Esophagus mucosa (tissue), 1 donor: ENCODE data around the gene KYNU. TPM values are rescaled to one million over a fixed set of nuclear protein-coding genes. Genes with fewer than 3 reads are reported as not detected.

Experiments used
- ATAC-seq: fragments of 200-7000 bp; cut with Tn5 transposase; one replicate; pipeline ENCODE4 v1.9.1; 2020
- total RNA-seq: library from RNA; stranded (reverse); gene quantifications from one replicate; pipeline ENCODE4 v1.2.4, GENCODE V29; 2023
- donor health status: DM: yes; HTN: yes; CAD: no.

The KYNU gene
- total RNA-seq, 1 donor from 2014 or later: 33.6 TPM

GRCh38 chr2:142967060-142967459 lies 89.6 kb downstream of the KYNU start:
- no peak for ATAC-seq

GRCh38 chr2:142973160-142973821 lies 95.8 kb downstream of the KYNU start:
- ATAC-seq: peak; percentile 12

GRCh38 chr2:142973822-142974207 lies 96.4 kb downstream of the KYNU start:
- ATAC-seq: peak; percentile 79

- peak; percentile 72 for ATAC-seq
These were observed 97.0 kb downstream of the KYNU start for GRCh38 chr2:142974288-142975024.

- no peak for ATAC-seq
These were observed 97.8 kb downstream of the KYNU start for GRCh38 chr2:142975239-142975638.

GRCh38 chr2:142980246-142981068 lies 103.0 kb downstream of the KYNU start:
- ATAC-seq: peak; percentile 71

GRCh38 chr2:142981069-142981378 lies 103.6 kb downstream of the KYNU start:
- no peak for ATAC-seq

- no peak for ATAC-seq
These were observed 104.3 kb downstream of the KYNU start for GRCh38 chr2:142981756-142982155.

GRCh38 chr2:142983174-142983573 lies 105.7 kb downstream of the KYNU start:
- ATAC-seq: no peak

GRCh38 chr2:142984657-142985056 lies 107.2 kb downstream of the KYNU start:
- ATAC-seq: no peak

- ATAC-seq: no peak
These were observed 109.6 kb downstream of the KYNU start for GRCh38 chr2:142987044-142987443.

GRCh38 chr2:142989273-142990204 lies 112.1 kb downstream of the KYNU start:
- peak; percentile 53 for ATAC-seq

- ATAC-seq: no peak
These were observed 113.8 kb downstream of the KYNU start for GRCh38 chr2:142991295-142991694.

GRCh38 chr2:142992840-142993239 lies 115.4 kb downstream of the KYNU start:
- no peak for ATAC-seq

- no peak for ATAC-seq
These were observed 116.3 kb downstream of the KYNU start for GRCh38 chr2:142993771-142994170.

GRCh38 chr2:142994665-142995064 lies 117.2 kb downstream of the KYNU start:
- no peak for ATAC-seq

GRCh38 chr2:142997231-142997630 lies 119.8 kb downstream of the KYNU start:
- ATAC-seq: no peak

- no peak for ATAC-seq
These were observed 123.1 kb downstream of the KYNU start for GRCh38 chr2:143000599-143000998.

- ATAC-seq: no peak
These were observed 124.0 kb downstream of the KYNU start for GRCh38 chr2:143001501-143001900.

GRCh38 chr2:143015656-143016055 lies 138.2 kb downstream of the KYNU start:
- no peak for ATAC-seq

- ATAC-seq: no peak
These were observed 149.1 kb downstream of the KYNU start for GRCh38 chr2:143026411-143027054.

GRCh38 chr2:143029141-143029540 lies 151.7 kb downstream of the KYNU start:
- ATAC-seq: no peak
